Central memory CD8-positive, alpha-beta T cell (primary cell): ENCODE data around the gene DCUN1D4.

Experiments
- ATAC-seq: fragments of 150-1000 bp; cut with Tn5 transposase; replicated peaks from 2 replicates; pipeline ENCODE4 v1.10.0; 2022; ENCODE audit warnings: mild to moderate bottlenecking, moderate FRiP score, moderate number of reproducible peaks; ENCODE audit not compliant: poor library complexity, severe bottlenecking; ENCODE audit errors: extremely low read depth
- DNase-seq, 2 donors: peaks; one replicate each; pipeline ENCODE4 v3.0.0; 2021; ENCODE audit warnings: low spot score in 2 of 2
- H3K27ac Mint-ChIP-seq: one replicate; pipeline ENCODE4 v1.8.0; 2022; ENCODE audit warnings: low read depth, mild to moderate bottlenecking, moderate library complexity, mixed read lengths
- H3K27me3 Mint-ChIP-seq: one replicate; pipeline ENCODE4 v1.8.0; 2022; ENCODE audit warnings: mixed read lengths
- H3K36me3 Mint-ChIP-seq: one replicate; pipeline ENCODE4 v1.8.0; 2022; ENCODE audit warnings: mild to moderate bottlenecking, moderate library complexity, mixed read lengths; ENCODE audit not compliant: insufficient read depth
- H3K4me1 Mint-ChIP-seq: one replicate; pipeline ENCODE4 v1.8.0; 2022; ENCODE audit warnings: mixed read lengths
- H3K4me3 Mint-ChIP-seq: one replicate; pipeline ENCODE4 v1.8.0; 2022; ENCODE audit warnings: mild to moderate bottlenecking, moderate library complexity, mixed read lengths
- H3K9me3 Mint-ChIP-seq: one replicate; pipeline ENCODE4 v1.8.0; 2022; ENCODE audit warnings: mixed read lengths

DCUN1D4 gene

DNA sequence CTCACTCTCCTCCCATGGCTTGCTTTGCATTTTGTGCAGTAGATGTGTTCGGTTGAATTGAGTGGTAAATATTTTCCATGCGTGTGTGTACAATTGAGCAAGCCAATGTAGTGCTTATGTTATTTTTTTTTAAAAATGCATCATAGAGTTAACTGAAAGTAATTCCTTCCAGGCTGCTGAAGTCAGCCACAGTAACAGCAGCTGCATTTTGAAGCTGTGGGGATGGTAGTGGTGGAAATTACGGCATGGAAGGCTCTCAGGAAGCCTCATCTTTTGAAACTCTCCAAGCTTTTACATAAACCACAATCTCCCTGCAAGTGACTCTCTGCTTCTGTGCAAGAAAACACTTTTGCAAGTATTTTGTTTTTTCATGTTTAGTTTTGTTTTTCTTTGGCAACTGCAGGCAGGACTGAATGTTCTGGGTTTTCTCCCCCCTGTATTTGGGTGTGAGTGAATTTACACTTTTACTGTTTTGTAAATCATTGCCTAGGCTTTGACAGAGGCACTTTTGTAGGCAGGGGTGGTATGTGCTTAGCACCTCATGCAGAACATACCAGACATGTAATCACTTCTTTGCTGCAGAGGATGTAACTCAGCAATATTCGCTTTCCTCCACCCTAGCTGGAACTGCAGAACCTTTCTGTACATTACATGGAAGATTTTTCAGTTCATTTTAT lies 121.0 kb downstream of the DCUN1D4 start:
- peaks cover 31% of the 10 kb centered on the region for H3K27me3 Mint-ChIP-seq
- no peak overlapping the region for H3K27ac Mint-ChIP-seq

DNA sequence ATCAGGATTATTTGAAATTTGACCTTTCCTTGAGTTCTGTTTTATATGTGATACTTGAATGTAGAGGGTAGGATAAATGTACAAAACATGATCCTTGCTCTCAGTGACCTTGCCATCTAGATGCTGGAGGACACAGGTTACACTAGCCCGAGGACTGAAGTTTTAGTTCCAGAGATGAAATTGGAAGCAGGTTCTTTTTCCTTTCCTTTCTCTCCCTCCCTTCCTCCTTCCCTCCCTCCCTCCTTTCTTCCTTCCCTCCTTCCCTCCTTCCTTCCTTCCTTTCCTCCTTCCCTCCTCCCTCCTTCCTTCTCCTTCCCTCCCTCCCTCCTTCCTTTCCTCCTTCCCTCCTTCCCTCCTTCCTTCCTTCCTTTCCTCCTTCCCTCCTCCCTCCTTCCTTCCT lies 122.9 kb downstream of the DCUN1D4 start:
- DNase-seq = no peak
- ATAC-seq = no peak
- H3K9me3 Mint-ChIP-seq = no peaks in the 10 kb centered on the region
- H3K4me3 Mint-ChIP-seq = no peak overlapping the region
- peaks cover 13% of the 10 kb centered on the region for H3K27me3 Mint-ChIP-seq
- no peak overlapping the region for H3K27ac Mint-ChIP-seq
- H3K36me3 Mint-ChIP-seq = no peaks in the 10 kb centered on the region
- no peaks in the 10 kb centered on the region for H3K4me1 Mint-ChIP-seq

More for the DNA sequence above, 121.0 kb downstream of the DCUN1D4 start:
- DNase-seq (no peak), ATAC-seq (no peak)
- no peak overlapping the region for H3K4me3 Mint-ChIP-seq
- H3K4me1 Mint-ChIP-seq = no peaks in the 10 kb centered on the region
- H3K9me3 Mint-ChIP-seq = no peaks in the 10 kb centered on the region
- no peaks in the 10 kb centered on the region for H3K36me3 Mint-ChIP-seq
